NCI-H69 (cell line): Measurements from ENCODE around the gene DNAJC11.
A peak's percentile ranks its signal among the peaks of the same experiment; 100 is the strongest.
"Not testable (repeated sequence)": the region's sequence is repeated elsewhere in the genome, so short reads cannot be mapped to it uniquely, and the experiment has no call there.

ENCODE experiments used
- DNase-seq: peaks from one replicate; lab custom pipeline; 2025; lab: John Stamatoyannopoulos, UW

Gene DNAJC11

DNA sequence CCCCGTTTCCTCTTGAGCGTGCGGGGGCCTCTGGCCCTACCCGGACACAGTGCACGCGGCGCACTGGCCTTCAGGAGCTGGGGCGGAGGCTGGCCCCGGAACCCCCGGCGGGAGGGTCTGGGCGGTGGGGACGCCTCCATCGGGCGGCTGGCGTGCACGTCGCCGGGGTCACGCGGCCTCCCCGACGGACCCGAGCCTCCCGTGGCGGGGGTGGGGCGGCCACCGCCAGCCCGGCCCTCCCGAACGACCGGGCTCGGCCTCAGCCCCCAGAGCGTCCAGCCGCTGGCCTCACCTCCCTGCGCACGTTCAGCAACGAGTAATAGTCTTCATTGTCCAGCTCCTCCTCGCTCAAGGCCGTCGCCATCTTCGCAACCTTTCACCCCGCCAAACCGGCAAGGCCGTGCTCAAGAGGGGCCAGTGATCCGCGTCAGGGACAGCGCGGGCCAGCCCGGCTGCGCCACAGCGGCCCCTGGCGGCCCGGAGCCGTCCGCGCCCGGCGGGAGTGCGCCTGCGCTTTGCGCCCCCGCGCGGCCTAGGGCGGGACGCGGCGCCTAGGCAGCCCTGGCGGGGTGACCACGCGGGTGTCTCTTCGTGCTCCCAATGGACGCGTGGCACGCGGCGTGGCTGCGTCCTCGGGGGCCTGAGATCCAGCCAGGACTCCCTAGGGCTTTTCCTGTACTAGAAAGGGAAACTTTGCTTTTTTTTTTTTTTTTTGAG is at the start of gene DNAJC11:
TSS of gene DNAJC11 (minus strand) at position 380 of the 717 bp plus-strand sequence. CDS start at position 364, 16 bp downstream.
- peak; percentile 87 for DNase-seq

- no peak for DNase-seq
Measured at GRCh38 chr1:6750490-6750889, 48.9 kb upstream of the DNAJC11 start.

DNA sequence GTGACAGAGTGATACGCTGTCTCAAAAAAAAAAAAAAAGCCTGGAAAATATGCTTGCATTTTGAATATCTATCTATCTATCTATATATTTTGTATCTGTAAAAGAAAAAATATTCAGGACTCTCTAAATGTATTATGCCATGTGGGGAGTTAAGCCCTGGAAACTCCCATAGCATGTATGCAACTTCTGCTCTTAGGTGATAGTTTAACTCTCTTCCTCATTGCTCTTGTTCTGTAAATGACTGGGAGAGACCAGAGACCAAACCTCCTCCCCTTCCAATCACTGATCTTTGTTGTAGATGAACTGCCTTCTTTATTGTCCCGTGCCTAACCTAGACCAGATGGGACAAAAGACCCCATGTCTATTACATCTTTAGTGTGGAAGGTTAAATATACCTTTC is 46.1 kb upstream of the DNAJC11 start:
- no peak for DNase-seq

- no peak for DNase-seq
Measured at GRCh38 chr1:6745073-6745472, 43.5 kb upstream of the DNAJC11 start.

- peak; percentile 4 for DNase-seq
Measured at GRCh38 chr1:6743189-6744101, 41.8 kb upstream of the DNAJC11 start.

GRCh38 chr1:6742676-6743188 is 41.1 kb upstream of the DNAJC11 start:
- DNase-seq: peak; percentile 34

DNA sequence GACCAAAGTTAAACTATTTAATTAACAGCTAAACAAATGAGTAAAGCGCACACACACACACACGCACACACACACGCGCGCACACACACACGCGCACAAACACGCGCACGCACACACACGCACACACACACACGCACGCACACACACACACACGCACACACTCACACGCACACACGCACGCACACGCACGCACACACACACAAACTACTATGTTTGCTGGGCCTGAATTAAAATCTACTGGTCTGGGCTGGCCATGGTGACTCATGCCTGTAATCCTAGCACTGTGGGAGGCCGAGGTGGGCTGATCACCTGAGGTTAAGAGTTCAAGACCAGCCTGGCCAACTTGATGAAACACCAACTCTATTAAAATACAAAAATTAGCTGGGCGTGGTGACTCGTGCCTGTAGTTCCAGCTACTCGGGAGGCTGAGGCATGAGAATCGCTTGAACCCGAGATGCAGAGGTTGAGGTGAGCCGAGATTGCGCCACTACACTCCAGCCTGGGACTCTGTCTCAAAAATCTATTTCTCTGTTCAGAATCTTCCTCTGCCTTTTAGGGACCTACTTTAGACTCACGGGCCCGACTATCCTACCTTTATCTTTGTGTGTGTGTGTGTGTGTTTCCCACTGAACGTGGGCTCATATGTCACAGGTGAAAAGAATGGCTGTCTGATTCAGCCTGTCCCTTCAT is 37.5 kb upstream of the DNAJC11 start:
- no peak for DNase-seq

DNA sequence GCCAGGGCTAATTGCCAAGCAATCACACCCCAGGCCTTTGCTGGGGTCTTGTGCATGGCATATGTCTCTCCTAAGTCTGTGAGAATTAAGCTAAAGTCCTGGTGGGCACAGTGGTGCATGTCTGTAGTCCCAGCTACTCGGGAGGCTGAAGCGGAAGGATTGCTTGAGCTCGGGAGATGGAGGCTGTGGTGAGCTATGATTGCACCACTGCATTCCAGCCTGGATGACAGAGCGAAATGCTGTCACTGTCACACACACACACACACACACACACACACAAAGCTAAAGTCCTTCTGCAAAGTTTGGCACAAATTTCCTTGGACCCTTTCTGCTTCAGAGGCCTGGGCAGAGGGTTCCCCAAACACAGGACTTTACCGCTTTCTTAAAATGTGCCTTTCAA is 31.3 kb upstream of the DNAJC11 start:
- no peak for DNase-seq

DNA sequence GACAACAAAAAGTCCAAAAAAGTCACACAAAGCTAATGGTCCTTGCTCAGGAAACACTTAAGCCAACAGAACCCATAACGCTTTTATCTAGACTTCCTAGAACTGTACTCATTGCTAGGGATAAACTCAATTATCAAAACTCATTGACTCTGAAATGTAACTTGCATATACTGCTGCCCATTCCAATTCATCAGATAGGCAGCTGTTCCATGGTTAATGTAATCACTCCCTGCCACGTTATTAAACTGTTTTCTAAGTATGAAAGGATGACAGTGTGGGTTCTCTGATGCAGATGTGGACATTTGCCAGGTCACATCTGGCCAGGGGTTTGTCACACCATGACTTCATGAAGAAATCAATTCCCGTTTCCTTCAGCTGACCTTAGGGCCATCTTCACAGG is 30.3 kb upstream of the DNAJC11 start:
- no peak for DNase-seq

DNA sequence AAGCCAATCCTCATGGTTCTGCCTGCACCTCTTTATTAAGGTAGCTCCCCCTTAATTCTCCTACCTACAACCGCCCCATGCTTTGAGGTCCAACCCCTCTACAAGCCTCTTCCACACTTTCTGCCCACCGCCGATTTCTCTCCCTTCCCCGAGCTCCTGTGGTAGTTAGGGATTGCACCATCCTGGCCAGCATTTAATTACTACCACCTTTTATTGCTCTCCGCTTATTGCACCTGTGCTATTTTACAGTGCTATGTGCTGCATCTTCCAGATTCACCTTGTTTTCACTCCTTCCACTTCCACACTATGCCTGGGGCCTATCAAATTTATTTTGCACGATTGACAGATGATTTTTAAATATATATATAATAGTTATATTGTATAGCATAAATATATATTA is 29.3 kb upstream of the DNAJC11 start:
- no peak for DNase-seq

- no peak for DNase-seq
Measured at GRCh38 chr1:6730473-6730872, 28.9 kb upstream of the DNAJC11 start.

GRCh38 chr1:6727535-6727934 is 25.9 kb upstream of the DNAJC11 start:
- peak; percentile 52 for DNase-seq

- no peak for DNase-seq
Measured at GRCh38 chr1:6726253-6726652, 24.6 kb upstream of the DNAJC11 start.

GRCh38 chr1:6724517-6725141 is 23.0 kb upstream of the DNAJC11 start:
- no peak for DNase-seq

- no peak for DNase-seq
Measured at GRCh38 chr1:6723621-6724428, 22.2 kb upstream of the DNAJC11 start.

- no peak for DNase-seq
Measured at GRCh38 chr1:6711174-6711573, 9.6 kb upstream of the DNAJC11 start.

GRCh38 chr1:6704746-6705145 is 3.1 kb upstream of the DNAJC11 start:
- DNase-seq: no peak

GRCh38 chr1:6703016-6703415 is 1.4 kb upstream of the DNAJC11 start:
- DNase-seq: peak; percentile 52

DNA sequence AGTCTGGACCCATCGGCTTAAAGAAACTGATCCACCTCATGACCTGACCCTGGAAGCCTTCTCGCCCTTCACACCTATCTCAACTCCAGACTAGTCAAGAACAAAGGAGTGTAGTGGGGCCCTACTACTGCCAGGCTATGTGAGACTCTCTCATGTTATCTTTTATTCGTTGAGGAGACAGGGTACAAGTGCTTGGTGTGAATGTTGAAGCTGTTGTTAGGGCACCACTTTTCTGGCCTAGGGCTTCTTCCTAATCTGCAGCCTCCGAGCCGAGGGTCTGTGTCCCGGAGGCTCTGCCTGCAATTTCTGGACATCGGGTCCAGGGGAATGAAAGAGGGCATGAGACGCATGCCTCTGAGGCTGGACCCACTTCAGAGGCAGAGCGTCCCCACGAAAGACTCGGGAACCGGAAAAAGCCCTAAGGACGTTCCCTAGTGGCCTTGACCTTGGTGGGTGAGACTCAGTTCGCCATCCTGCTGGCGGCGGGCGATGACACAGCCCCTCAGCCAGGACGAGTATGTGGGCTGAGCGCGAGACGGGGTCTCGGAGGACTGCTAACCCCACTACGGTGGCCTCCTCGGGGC is 671 bp downstream of the DNAJC11 start:
- DNase-seq: no peak

GRCh38 chr1:6699915-6700314 is 1.7 kb downstream of the DNAJC11 start:
- not testable (repeated sequence) for DNase-seq

GRCh38 chr1:6695868-6696267 is 5.7 kb downstream of the DNAJC11 start:
- DNase-seq: no peak
